ENCODE data around the gene EWSR1.
"Not testable (repeated sequence)": the region's sequence is repeated elsewhere in the genome, so short reads cannot be mapped to it uniquely, and the experiment has no call there.

Gene EWSR1

GRCh38 chr22:29267858-29268510 lies at the start of gene EWSR1, which contains the start of gene RHBDD3:
Gene EWSR1 (plus strand): TSS chr22:29268268. CDS start chr22:29268337, 69 bp downstream.
Gene RHBDD3 (minus strand): TSS chr22:29267981. CDS start chr22:29265626, 2,355 bp downstream.
- DNase-seq (ENCODE audit: low spot score) = peak; percentile 94

- DNase-seq (ENCODE audit: low spot score) = no peak
Observed at GRCh38 chr22:29218758-29219408, 49.2 kb upstream of the EWSR1 start.

- not testable (repeated sequence) for DNase-seq (ENCODE audit: low spot score)
Observed at GRCh38 chr22:29219409-29219782, 48.7 kb upstream of the EWSR1 start.

- DNase-seq (ENCODE audit: low spot score) = no peak
Observed at GRCh38 chr22:29219881-29220670, 48.0 kb upstream of the EWSR1 start.

GRCh38 chr22:29224121-29224858 lies 43.8 kb upstream of the EWSR1 start:
- no peak for DNase-seq (ENCODE audit: low spot score)

GRCh38 chr22:29224859-29225410 lies 43.1 kb upstream of the EWSR1 start:
- no peak for DNase-seq (ENCODE audit: low spot score)

GRCh38 chr22:29225422-29226090 lies 42.5 kb upstream of the EWSR1 start:
- no peak for DNase-seq (ENCODE audit: low spot score)

- DNase-seq (ENCODE audit: low spot score) = no peak
Observed at GRCh38 chr22:29226351-29226981, 41.6 kb upstream of the EWSR1 start.

GRCh38 chr22:29230972-29231875 lies 36.8 kb upstream of the EWSR1 start:
- DNase-seq (ENCODE audit: low spot score) = no peak

GRCh38 chr22:29231971-29232959 lies 35.8 kb upstream of the EWSR1 start:
- peak; percentile 48 for DNase-seq (ENCODE audit: low spot score)

- no peak for DNase-seq (ENCODE audit: low spot score)
Observed at GRCh38 chr22:29233277-29233877, 34.7 kb upstream of the EWSR1 start.

- DNase-seq (ENCODE audit: low spot score) = not testable (repeated sequence)
Observed at GRCh38 chr22:29240481-29240880, 27.6 kb upstream of the EWSR1 start.

- no peak for DNase-seq (ENCODE audit: low spot score)
Observed at GRCh38 chr22:29243874-29244446, 24.1 kb upstream of the EWSR1 start.

GRCh38 chr22:29244785-29245625 lies 23.1 kb upstream of the EWSR1 start:
- DNase-seq (ENCODE audit: low spot score) = no peak

GRCh38 chr22:29245626-29246385 lies 22.3 kb upstream of the EWSR1 start:
- DNase-seq (ENCODE audit: low spot score) = peak; percentile 59

GRCh38 chr22:29247891-29248290 lies 20.2 kb upstream of the EWSR1 start:
- not testable (repeated sequence) for DNase-seq (ENCODE audit: low spot score)
